ENCODE results near the gene KCNN3.

- TF ChIP-seq ZNF207 (IDR thresholded peaks at IDR 0.05; ENCODE audit: borderline replicate concordance): no peak
- no peak for TF ChIP-seq NKX3-1 (CRISPR knock-in tag; IDR thresholded peaks at IDR 0.05)
- no peak for TF ChIP-seq TFAP4 (IDR thresholded peaks at IDR 0.05; ENCODE audit: borderline replicate concordance, low read depth)
- TF ChIP-seq PHB2 (IDR thresholded peaks at IDR 0.05; ENCODE audit: partially characterized antibody): no peak
- no peak for TF ChIP-seq ZNF253 (CRISPR knock-in tag; IDR thresholded peaks at IDR 0.05; ENCODE audit: borderline replicate concordance)
- TF ChIP-seq, protein P1, sequence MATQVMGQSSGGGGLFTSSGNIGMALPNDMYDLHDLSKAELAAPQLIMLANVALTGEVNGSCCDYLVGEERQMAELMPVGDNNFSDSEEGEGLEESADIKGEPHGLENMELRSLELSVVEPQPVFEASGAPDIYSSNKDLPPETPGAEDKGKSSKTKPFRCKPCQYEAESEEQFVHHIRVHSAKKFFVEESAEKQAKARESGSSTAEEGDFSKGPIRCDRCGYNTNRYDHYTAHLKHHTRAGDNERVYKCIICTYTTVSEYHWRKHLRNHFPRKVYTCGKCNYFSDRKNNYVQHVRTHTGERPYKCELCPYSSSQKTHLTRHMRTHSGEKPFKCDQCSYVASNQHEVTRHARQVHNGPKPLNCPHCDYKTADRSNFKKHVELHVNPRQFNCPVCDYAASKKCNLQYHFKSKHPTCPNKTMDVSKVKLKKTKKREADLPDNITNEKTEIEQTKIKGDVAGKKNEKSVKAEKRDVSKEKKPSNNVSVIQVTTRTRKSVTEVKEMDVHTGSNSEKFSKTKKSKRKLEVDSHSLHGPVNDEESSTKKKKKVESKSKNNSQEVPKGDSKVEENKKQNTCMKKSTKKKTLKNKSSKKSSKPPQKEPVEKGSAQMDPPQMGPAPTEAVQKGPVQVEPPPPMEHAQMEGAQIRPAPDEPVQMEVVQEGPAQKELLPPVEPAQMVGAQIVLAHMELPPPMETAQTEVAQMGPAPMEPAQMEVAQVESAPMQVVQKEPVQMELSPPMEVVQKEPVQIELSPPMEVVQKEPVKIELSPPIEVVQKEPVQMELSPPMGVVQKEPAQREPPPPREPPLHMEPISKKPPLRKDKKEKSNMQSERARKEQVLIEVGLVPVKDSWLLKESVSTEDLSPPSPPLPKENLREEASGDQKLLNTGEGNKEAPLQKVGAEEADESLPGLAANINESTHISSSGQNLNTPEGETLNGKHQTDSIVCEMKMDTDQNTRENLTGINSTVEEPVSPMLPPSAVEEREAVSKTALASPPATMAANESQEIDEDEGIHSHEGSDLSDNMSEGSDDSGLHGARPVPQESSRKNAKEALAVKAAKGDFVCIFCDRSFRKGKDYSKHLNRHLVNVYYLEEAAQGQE (IDR thresholded peaks at IDR 0.05; ENCODE audit: borderline replicate concordance in 1 of 2, low read depth in 1 of 2, low read length in 2 of 2): no peak
- TF ChIP-seq ZNF274 (CRISPR knock-in tag; IDR thresholded peaks at IDR 0.05): no peak
- no peak for TF ChIP-seq ATF3 (CRISPR knock-in tag; IDR thresholded peaks at IDR 0.05)
- TF ChIP-seq CTCF (CRISPR knock-in tag; IDR thresholded peaks at IDR 0.05): no peak
- TF ChIP-seq, protein P2, sequence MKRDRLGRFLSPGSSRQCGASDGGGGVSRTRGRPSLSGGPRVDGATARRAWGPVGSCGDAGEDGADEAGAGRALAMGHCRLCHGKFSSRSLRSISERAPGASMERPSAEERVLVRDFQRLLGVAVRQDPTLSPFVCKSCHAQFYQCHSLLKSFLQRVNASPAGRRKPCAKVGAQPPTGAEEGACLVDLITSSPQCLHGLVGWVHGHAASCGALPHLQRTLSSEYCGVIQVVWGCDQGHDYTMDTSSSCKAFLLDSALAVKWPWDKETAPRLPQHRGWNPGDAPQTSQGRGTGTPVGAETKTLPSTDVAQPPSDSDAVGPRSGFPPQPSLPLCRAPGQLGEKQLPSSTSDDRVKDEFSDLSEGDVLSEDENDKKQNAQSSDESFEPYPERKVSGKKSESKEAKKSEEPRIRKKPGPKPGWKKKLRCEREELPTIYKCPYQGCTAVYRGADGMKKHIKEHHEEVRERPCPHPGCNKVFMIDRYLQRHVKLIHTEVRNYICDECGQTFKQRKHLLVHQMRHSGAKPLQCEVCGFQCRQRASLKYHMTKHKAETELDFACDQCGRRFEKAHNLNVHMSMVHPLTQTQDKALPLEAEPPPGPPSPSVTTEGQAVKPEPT (CRISPR knock-in tag; IDR thresholded peaks at IDR 0.05; ENCODE audit: low read depth): no peak
- TF ChIP-seq JUND (CRISPR knock-in tag; IDR thresholded peaks at IDR 0.05): no peak
- no peak for TF ChIP-seq ZNF446 (CRISPR knock-in tag; IDR thresholded peaks at IDR 0.05)
- no peak for TF ChIP-seq POLR2A (IDR thresholded peaks at IDR 0.05; ENCODE audit: insufficient read depth in 1 of 2, low read depth in 2 of 2, low read length in 2 of 2)
These were observed 34.4 kb downstream of the KCNN3 start for GRCh38 chr1:154835531-154836324.

Data from HepG2 (cell line).